Measurements from ENCODE around the gene IL16. TPM values are rescaled to one million over a fixed set of nuclear protein-coding genes. Genes with fewer than 3 reads are reported as not detected.

Gene IL16
- total RNA-seq, 1 donor from 2014 or later: 0.05 TPM

DNA sequence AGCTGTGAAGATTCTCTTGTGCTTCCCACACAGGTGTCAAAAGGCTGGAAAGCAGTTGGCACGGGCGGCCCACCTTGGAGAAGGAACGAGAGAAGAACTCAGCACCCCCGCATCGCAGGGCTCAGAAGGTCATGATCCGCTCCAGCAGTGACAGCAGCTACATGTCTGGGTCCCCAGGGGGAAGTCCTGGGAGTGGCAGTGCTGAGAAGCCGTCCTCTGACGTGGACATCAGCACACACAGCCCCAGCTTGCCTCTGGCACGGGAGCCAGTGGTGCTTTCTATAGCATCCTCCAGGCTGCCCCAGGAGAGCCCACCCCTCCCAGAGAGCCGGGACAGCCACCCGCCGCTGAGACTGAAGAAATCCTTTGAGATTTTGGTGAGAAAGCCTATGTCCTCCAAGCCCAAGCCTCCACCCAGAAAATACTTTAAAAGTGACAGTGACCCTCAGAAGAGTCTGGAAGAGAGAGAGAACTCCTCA lies 95.9 kb downstream of the IL16 start:
- TF ChIP-seq, protein P1, sequence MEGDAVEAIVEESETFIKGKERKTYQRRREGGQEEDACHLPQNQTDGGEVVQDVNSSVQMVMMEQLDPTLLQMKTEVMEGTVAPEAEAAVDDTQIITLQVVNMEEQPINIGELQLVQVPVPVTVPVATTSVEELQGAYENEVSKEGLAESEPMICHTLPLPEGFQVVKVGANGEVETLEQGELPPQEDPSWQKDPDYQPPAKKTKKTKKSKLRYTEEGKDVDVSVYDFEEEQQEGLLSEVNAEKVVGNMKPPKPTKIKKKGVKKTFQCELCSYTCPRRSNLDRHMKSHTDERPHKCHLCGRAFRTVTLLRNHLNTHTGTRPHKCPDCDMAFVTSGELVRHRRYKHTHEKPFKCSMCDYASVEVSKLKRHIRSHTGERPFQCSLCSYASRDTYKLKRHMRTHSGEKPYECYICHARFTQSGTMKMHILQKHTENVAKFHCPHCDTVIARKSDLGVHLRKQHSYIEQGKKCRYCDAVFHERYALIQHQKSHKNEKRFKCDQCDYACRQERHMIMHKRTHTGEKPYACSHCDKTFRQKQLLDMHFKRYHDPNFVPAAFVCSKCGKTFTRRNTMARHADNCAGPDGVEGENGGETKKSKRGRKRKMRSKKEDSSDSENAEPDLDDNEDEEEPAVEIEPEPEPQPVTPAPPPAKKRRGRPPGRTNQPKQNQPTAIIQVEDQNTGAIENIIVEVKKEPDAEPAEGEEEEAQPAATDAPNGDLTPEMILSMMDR (conservative IDR thresholded peaks at IDR 0.05): no peak
- H3K36me3 Mint-ChIP-seq (ENCODE audit: low read depth): no peaks in the 10 kb centered on the region
- H3K4me3 Mint-ChIP-seq: no peak overlapping the region
- H3K4me1 Mint-ChIP-seq: peaks cover 12% of the 10 kb centered on the region
- no peak overlapping the region for H3K27ac Mint-ChIP-seq (ENCODE audit: unreplicated experiment)
- DNase-seq (ENCODE audit: low read depth, low spot score): no peak
- no peaks in the 10 kb centered on the region for H3K27me3 Mint-ChIP-seq (ENCODE audit: low read depth)
- H3K9me3 Mint-ChIP-seq: no peaks in the 10 kb centered on the region

GRCh38 chr15:81293728-81294515 lies 97.2 kb downstream of the IL16 start:
- H3K27ac Mint-ChIP-seq (ENCODE audit: unreplicated experiment): no peak overlapping the region
- DNase-seq (ENCODE audit: low read depth, low spot score): no peak
- TF ChIP-seq, protein P1 (conservative IDR thresholded peaks at IDR 0.05): no peak
- H3K9me3 Mint-ChIP-seq: no peaks in the 10 kb centered on the region
- H3K4me1 Mint-ChIP-seq: peaks cover 12% of the 10 kb centered on the region
- H3K4me3 Mint-ChIP-seq: no peak overlapping the region
- H3K27me3 Mint-ChIP-seq (ENCODE audit: low read depth): no peaks in the 10 kb centered on the region
- no peaks in the 10 kb centered on the region for H3K36me3 Mint-ChIP-seq (ENCODE audit: low read depth)

GRCh38 chr15:81294516-81294880 lies 97.8 kb downstream of the IL16 start:
- no peaks in the 10 kb centered on the region for H3K36me3 Mint-ChIP-seq (ENCODE audit: low read depth)
- TF ChIP-seq, protein P1 (conservative IDR thresholded peaks at IDR 0.05): no peak
- H3K9me3 Mint-ChIP-seq: no peaks in the 10 kb centered on the region
- no peaks in the 10 kb centered on the region for H3K27me3 Mint-ChIP-seq (ENCODE audit: low read depth)
- DNase-seq (ENCODE audit: low read depth, low spot score): no peak
- no peak overlapping the region for H3K4me3 Mint-ChIP-seq
- H3K27ac Mint-ChIP-seq (ENCODE audit: unreplicated experiment): peak overlapping the region; percentile 31
- peaks cover 12% of the 10 kb centered on the region for H3K4me1 Mint-ChIP-seq

DNA sequence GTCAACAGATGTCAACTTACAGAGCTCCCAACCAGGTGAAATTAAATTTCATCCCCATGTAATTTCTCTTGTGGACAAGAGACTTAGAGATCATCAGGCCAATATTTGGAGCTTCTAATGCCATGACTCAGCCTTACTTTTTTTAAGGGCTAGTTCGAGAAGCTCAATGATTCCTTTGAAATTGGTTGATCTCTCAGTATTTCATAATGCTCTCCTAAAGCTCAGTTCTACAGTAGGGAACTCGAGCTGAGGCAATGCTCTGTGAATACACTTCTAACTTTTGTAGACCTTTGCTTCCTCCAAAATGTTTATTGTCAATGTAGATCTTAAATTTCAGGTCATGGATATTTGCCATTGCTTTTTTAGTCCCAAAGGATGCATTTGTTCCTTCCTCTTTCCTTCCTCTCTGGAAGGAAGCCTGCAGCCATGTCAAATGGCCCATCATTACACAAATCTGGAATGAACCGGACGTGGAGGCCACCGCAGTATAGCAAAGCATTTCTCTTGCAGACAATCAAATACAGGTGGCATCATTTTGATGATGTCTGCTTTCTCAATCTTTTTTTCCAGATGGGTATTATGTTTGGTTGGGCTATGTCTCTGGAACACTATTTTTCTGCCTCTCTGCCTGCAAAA lies 98.9 kb downstream of the IL16 start:
- Mint-ChIP-seq H3K27ac (ENCODE audit: unreplicated experiment) (no peak overlapping the region), H3K36me3 (ENCODE audit: low read depth) (no peaks in the 10 kb centered on the region), H3K4me3 (no peak overlapping the region), H3K4me1 (peaks cover 12% of the 10 kb centered on the region), H3K27me3 (ENCODE audit: low read depth) (no peaks in the 10 kb centered on the region), H3K9me3 (no peaks in the 10 kb centered on the region)
- TF ChIP-seq, protein P1 (conservative IDR thresholded peaks at IDR 0.05): no peak
- DNase-seq (ENCODE audit: low read depth, low spot score): no peak

DNA sequence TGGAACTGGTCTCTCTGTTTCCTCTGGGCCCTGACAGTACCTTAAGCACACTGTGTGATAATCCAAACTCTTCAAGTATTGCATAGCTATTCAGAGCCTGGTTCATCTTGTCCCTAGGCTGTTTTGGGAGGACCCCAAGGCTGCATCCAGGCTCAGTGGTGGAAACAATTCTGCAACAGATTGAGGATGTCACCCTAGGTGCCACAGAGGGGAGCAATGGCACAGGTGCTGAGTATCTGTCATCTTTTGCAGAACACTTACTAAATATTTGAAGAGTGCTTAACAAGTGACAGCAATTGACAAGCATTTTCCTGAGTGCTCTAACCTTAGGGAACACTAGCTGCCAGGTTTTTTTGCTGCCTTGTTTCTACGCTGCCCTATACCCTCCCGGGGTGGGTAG lies 99.5 kb downstream of the IL16 start:
- Mint-ChIP-seq H3K27ac (ENCODE audit: unreplicated experiment) (no peak overlapping the region), H3K27me3 (ENCODE audit: low read depth) (no peaks in the 10 kb centered on the region), H3K9me3 (no peaks in the 10 kb centered on the region), H3K4me3 (no peak overlapping the region), H3K36me3 (ENCODE audit: low read depth) (no peaks in the 10 kb centered on the region), H3K4me1 (peaks cover 12% of the 10 kb centered on the region)
- TF ChIP-seq, protein P1 (conservative IDR thresholded peaks at IDR 0.05): no peak
- no peak for DNase-seq (ENCODE audit: low read depth, low spot score)

All from neural crest cell (in vitro differentiated cells).